Measurements from ENCODE around the gene NIPBL.
"Not testable (repeated sequence)": the region's sequence is repeated elsewhere in the genome, so short reads cannot be mapped to it uniquely, and the experiment has no call there.

The NIPBL gene

DNA sequence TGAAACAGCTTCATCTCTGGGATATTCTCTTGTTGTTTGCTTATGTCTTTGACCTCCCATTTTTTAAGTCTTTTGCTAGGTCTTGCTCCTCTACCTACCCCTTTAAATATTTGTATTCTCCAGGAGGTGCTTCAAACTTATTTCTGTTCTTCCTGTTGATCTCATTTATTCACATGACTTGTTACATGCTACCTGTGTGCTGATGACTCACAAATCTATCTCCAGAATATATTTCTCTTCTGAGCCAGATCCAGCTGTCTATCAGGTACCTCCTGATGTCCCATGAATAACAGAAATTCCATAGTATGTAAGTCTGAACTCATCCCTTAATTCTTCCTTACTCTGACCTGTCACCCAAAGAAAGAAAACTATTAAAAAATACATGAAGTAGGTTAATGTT is 11.0 kb downstream of the NIPBL start:
- no peak for TF ChIP-seq CTCF (IDR thresholded peaks at IDR 0.05; ENCODE audit: low read depth, low read length)
- H3K9me3 ChIP-seq = no peaks in the 10 kb centered on the region
- peaks cover 10% of the 10 kb centered on the region for H3K36me3 ChIP-seq
- no peak overlapping the region for H3K4me3 ChIP-seq (ENCODE audit: low read depth, low read length)
- no peaks in the 10 kb centered on the region for H3K27me3 ChIP-seq
- DNase-seq = no peak
- H3K4me1 ChIP-seq = no peaks in the 10 kb centered on the region; the same call in none of the 2 replicates

- Histone ChIP-seq H3K27me3 (no peaks in the 10 kb centered on the region), H3K4me1 (no peaks in the 10 kb centered on the region; the same call in none of the 2 replicates), H3K9me3 (no peaks in the 10 kb centered on the region), H3K36me3 (peaks cover 10% of the 10 kb centered on the region), H3K4me3 (ENCODE audit: low read depth, low read length) (no peak overlapping the region)
- DNase-seq = no peak
- no peak for TF ChIP-seq CTCF (IDR thresholded peaks at IDR 0.05; ENCODE audit: low read depth, low read length)
These were observed 11.7 kb downstream of the NIPBL start for GRCh38 chr5:36888303-36888702.

- Histone ChIP-seq H3K4me3 (ENCODE audit: low read depth, low read length) (no peak overlapping the region), H3K27me3 (no peaks in the 10 kb centered on the region), H3K36me3 (peaks cover 10% of the 10 kb centered on the region), H3K4me1 (no peaks in the 10 kb centered on the region; the same call in none of the 2 replicates), H3K9me3 (no peaks in the 10 kb centered on the region)
- no peak for TF ChIP-seq CTCF (IDR thresholded peaks at IDR 0.05; ENCODE audit: low read depth, low read length)
- DNase-seq = no peak
These were observed 12.7 kb downstream of the NIPBL start for GRCh38 chr5:36889264-36889663.

GRCh38 chr5:36891266-36891665 is 14.7 kb downstream of the NIPBL start:
- TF ChIP-seq CTCF (IDR thresholded peaks at IDR 0.05; ENCODE audit: low read depth, low read length) = no peak
- H3K36me3 ChIP-seq = no peaks in the 10 kb centered on the region; the same call in none of the 2 replicates
- H3K4me1 ChIP-seq = no peaks in the 10 kb centered on the region; the same call in 1 of the 2 replicates
- no peak for DNase-seq
- H3K4me3 ChIP-seq (ENCODE audit: low read depth, low read length) = no peak overlapping the region
- no peaks in the 10 kb centered on the region for H3K9me3 ChIP-seq
- no peaks in the 10 kb centered on the region for H3K27me3 ChIP-seq

DNA sequence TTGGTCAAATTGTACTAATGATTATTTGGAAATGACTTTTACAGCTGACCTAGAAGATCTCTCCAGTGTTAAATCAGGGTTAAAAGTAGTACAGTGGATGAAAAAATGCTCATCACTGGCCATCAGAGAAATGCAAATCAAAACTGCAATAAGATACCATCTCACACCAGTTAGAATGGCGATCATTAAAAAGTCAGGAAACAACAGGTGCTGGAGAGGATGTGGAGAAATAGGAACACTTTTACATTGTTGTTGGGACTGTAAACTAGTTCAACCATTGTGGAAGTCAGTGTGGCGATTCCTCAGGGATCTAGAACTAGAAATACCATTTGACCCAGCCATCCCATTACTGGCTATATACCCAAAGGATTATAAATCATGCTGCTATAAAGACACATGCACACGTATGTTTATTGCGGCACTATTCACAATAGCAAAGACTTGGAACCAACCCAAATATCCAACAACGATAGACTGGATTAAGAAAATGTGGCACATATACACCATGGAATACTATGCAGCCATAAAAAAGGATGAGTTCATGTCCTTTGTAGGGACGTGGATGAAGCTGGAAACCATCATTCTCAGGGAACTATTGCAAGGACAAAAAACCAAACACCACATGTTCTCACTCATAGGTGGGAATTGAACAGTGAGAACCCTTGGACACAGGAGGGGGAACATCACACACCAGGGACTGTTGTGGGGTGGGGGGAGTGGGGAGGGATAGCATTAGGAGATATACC is 15.7 kb downstream of the NIPBL start:
- not testable (repeated sequence) for H3K9me3 ChIP-seq, DNase-seq

GRCh38 chr5:36894954-36895353 is 18.4 kb downstream of the NIPBL start:
- no peaks in the 10 kb centered on the region; the same call in 1 of the 2 replicates for H3K36me3 ChIP-seq
- H3K4me3 ChIP-seq (ENCODE audit: low read depth, low read length) = no peak overlapping the region
- no peaks in the 10 kb centered on the region for H3K27me3 ChIP-seq
- H3K4me1 ChIP-seq = no peaks in the 10 kb centered on the region; the same call in 1 of the 2 replicates
- no peaks in the 10 kb centered on the region for H3K9me3 ChIP-seq
- TF ChIP-seq CTCF (IDR thresholded peaks at IDR 0.05; ENCODE audit: low read depth, low read length) = no peak
- DNase-seq = no peak

More for the DNA sequence above, 15.7 kb downstream of the NIPBL start:
- H3K4me3 ChIP-seq (ENCODE audit: low read depth, low read length); H3K27me3 ChIP-seq; H3K36me3 ChIP-seq; H3K4me1 ChIP-seq: not testable (repeated sequence)

Measured in BE2C (cell line).